GM18870 (cell line): ENCODE measurements around the gene ZNF474.

ENCODE experiments used
- ATAC-seq: cut with Tn5 transposase; IDR thresholded peaks from one replicate; pipeline ENCODE4 v1.9.1; 2021; ENCODE audit warnings: moderate library complexity; ENCODE audit not compliant: unreplicated experiment

Gene ZNF474

GRCh38 chr5:122180146-122180712 lies 50.9 kb downstream of the ZNF474 start:
- ATAC-seq, result no peak

DNA sequence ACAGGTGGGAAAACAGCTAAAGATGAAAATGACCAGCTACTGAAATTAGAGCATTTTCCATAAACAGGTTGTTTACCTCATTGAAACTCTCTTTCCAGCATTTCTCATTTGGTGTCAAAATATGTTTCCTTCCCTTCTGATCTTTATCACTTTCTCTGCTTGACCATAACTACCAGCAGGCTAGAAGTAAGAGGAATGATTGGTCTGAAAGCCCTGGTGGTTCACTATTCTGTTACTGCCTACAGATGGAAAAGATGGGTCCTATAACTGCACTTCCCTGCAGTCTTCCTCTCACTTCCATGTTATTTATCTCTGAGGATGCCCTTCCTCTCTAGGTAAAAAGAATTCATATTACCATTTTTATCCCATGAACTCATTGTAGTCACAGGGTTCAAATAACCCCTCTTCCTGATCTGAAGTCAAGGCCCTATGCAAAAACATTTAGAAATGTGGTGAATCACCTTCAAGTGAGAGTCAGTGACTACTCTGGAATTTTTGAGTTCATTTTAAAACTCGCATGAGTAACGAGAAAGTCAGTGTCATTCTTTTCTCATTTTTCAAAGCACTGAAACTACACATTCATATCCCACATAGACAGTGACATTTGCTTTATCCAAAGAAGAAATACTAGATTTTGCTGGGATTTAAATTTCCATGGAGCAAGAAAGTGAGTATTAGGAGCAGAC lies 51.7 kb downstream of the ZNF474 start:
- ATAC-seq, result no peak

DNA sequence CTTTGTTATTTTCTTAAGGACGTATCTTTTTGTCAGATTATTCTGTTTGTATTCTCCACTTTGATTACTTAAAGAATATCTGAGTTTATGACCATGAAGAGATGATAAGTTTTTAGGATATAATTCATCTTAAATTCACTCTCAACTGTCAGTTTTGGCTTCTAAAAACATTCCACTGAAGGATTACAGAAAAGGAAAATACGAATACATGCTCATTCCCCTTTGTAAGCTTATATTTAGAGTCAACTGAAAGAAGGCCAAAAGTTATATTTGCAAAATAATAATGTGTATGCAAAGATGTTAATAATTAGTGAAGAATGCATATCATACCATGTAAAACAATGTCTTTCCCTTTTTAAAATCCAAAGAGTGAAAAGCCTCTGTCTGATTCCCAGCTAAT lies 52.5 kb downstream of the ZNF474 start:
- no peak for ATAC-seq

- ATAC-seq, result no peak
Observed at GRCh38 chr5:122182491-122182921, 53.2 kb downstream of the ZNF474 start.

- ATAC-seq, result no peak
Observed at GRCh38 chr5:122183098-122183787, 53.9 kb downstream of the ZNF474 start.

DNA sequence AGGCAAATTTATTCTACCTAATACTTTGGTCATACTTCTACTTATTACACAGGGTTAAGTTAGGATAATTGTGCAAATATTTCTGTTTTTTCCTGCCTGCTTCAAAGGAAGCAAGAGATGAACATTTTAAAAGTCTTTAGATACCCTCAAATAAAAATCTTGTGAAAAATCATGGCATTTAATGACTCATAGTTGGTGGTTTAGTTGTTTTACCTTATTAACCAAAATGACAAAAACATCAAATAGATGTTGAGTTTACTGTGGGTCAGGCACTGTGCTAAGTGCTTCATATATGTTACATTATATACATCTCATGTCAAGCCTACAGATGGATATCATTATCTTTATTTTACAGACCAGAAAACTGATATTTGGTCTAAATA lies 54.4 kb downstream of the ZNF474 start:
- ATAC-seq, result no peak

DNA sequence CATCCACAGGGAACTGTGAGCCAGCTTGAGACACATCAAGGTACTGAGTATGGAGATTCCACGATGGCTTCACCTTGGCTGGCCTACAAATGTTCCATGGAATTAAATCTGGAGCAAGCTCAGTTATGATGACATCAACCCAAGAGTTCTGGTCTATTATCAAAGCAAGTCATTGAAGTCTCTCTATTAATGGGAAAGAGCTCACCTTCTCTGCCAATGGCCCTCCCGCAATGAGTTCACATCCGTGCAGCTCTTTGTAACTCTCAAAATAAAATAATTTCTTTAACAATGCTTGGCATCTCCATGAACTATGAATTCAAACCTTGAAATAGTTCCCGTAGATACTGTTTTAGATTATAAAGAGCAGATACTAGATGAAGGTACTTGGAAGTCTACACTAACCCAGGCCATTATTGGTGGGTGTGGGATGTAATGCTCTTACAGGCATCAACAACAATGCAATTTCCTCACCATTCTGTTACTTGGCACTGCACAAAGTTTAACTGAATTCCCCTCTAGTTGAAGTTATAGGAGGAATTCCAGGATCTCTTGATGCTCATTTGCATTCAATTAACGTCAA lies 55.4 kb downstream of the ZNF474 start:
- ATAC-seq, result no peak

DNA sequence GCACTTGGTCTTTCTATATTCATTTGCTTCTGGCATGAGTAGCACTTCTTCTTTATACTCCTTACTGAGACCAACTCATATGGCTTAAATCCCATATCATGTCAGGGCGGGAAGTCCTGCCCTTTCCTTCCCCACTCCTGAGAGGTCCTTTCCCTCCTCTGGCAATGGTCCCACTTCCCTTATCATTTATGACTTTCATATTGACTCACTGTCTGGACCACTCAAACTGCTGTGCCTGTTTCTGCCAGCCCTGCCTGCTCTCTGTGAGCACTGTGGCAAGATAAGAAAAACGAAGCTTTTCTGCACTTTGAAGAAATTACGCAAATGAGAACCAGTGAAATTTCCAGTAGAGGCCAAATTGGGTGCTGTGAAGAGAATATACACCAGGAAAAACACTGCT lies 58.1 kb downstream of the ZNF474 start:
- ATAC-seq, result no peak

DNA sequence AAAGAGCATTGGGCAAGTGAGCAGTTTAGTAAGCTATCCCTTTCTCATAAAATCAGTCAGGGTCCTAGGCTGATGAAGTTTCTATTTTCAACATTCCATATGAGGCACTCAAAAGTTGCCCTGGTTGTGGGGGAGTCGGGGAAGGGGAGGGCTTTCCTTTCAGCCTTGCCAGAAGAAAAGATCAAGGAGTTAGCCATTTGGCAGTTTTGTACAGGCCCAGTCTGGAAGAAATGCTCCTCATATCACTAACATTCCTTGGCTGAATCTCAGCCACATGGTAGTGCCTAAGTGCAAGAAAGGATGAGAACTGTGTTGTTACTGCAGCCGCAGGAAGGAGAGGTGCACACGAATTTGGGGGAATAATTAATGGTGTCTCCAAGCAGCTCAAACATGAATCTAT lies 60.8 kb downstream of the ZNF474 start:
- ATAC-seq, result no peak

GRCh38 chr5:122192497-122193496 lies 63.5 kb downstream of the ZNF474 start:
- peak; percentile 93 for ATAC-seq

DNA sequence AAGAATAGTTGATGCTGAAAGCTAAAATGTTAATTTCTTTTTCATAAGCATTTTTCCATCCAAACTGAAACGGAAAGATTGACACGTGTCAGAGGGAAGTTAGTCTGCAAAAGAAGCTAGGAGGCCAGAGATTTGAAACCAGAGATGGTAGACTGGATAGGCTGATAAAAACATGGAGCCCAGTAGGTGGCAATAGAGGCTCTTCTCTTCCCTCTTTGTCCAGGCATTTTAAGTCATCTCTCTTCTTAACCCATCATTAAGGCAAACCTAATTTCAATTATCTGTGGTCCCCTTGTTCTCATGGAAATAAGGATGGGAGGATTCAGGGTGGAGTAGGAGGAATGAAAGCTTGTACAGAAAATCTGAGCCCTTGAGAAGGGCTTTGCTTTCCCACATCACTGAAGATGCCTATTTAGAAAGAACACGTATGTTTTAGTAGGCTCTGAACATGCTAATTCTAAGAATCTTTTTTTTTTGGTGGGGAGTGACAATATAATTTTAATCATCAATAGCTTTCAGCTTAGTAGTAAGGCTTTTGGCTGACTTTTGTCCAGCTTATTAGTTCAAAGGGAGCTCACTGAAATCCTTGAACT lies 66.6 kb downstream of the ZNF474 start:
- no peak for ATAC-seq

DNA sequence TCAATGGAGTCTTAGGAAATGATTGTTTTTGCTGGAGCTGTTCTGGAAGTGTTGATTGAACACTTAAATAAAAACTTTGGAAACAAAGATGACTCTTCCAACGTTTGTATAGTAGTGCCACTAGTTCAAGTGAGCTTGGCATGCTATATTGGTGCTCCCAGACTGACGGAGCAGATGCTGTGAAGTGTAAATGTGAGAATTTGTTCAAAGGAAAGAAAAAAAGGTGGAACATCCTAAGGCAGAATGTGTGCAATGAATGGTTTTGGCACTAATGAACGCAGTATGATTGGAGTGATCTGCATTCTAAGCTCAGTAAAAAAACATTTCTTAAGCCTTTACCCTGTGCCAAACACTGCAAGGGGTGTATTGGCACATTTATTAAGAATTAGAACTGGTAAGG lies 69.8 kb downstream of the ZNF474 start:
- ATAC-seq, result no peak

GRCh38 chr5:122200450-122200849 lies 71.1 kb downstream of the ZNF474 start:
- ATAC-seq, result no peak

DNA sequence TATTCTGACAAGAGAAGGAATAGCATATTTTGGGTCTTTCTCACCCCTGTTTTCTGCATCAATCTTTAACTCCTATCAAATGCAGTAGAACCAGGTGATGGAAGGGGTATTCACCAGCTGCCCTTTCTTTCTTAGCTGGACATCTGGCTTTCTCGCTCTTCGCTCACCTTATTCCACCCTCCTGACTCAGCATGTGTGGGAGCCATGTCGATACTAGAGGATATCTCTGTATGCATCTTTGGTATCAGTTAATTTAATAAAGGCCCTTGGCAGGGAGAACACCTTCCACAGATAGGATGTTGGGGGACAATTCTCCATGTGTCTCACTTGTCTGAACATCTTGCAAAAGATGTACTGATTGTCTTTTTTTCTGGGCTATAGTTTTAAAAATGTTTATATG lies 71.5 kb downstream of the ZNF474 start:
- no peak for ATAC-seq

DNA sequence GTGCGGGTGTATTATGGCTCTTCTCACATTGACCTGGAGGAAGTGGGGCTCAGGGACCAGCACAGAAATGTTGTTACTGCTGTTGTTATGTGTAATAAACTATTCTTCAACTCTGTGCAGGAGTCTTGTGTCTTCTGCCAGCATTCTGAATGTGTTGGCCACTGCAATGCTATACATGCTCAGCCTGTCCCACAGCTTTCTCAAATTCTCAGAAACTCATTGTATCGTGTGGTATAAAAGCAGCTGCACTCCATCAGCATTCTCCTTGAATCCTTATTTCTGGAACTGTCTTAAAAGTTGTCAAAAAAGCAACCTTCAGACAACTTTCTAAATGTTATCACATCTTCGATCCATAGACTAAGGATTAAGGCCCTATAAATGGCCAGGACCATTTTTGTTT lies 72.0 kb downstream of the ZNF474 start:
- ATAC-seq, result no peak

- ATAC-seq, result no peak
Observed at GRCh38 chr5:122202952-122203351, 73.6 kb downstream of the ZNF474 start.
